ENCODE results near the gene ZNF718.
"Not testable (repeated sequence)": the region's sequence is repeated elsewhere in the genome, so short reads cannot be mapped to it uniquely, and the experiment has no call there.

DNA sequence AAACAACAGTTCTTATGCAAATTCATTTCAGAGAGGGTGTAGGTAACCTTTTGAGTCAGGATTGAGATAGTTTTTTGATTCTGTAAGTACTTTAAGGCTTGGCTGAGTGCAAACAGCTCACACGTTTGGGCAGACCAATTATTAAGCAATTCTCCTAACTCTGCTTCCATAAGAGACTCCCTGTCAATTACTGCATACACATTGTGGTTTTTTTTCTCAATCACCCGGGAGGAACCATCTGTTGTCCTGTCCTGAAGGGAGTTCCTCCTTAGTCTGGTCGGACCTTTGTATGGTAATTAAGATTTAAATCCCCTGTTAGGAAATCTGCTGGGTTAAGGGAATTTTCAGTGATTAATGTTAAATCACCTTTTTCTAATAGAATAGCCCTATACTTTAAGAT lies 70.9 kb downstream of the ZNF718 start:
- TF ChIP-seq, protein P1, sequence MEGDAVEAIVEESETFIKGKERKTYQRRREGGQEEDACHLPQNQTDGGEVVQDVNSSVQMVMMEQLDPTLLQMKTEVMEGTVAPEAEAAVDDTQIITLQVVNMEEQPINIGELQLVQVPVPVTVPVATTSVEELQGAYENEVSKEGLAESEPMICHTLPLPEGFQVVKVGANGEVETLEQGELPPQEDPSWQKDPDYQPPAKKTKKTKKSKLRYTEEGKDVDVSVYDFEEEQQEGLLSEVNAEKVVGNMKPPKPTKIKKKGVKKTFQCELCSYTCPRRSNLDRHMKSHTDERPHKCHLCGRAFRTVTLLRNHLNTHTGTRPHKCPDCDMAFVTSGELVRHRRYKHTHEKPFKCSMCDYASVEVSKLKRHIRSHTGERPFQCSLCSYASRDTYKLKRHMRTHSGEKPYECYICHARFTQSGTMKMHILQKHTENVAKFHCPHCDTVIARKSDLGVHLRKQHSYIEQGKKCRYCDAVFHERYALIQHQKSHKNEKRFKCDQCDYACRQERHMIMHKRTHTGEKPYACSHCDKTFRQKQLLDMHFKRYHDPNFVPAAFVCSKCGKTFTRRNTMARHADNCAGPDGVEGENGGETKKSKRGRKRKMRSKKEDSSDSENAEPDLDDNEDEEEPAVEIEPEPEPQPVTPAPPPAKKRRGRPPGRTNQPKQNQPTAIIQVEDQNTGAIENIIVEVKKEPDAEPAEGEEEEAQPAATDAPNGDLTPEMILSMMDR (CRISPR knock-in tag; IDR thresholded peaks at IDR 0.05): not testable (repeated sequence)
- TF ChIP-seq, protein P2, sequence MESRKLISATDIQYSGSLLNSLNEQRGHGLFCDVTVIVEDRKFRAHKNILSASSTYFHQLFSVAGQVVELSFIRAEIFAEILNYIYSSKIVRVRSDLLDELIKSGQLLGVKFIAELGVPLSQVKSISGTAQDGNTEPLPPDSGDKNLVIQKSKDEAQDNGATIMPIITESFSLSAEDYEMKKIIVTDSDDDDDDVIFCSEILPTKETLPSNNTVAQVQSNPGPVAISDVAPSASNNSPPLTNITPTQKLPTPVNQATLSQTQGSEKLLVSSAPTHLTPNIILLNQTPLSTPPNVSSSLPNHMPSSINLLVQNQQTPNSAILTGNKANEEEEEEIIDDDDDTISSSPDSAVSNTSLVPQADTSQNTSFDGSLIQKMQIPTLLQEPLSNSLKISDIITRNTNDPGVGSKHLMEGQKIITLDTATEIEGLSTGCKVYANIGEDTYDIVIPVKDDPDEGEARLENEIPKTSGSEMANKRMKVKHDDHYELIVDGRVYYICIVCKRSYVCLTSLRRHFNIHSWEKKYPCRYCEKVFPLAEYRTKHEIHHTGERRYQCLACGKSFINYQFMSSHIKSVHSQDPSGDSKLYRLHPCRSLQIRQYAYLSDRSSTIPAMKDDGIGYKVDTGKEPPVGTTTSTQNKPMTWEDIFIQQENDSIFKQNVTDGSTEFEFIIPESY (CRISPR knock-in tag; IDR thresholded peaks at IDR 0.05): not testable (repeated sequence)
- TF ChIP-seq, protein P3, sequence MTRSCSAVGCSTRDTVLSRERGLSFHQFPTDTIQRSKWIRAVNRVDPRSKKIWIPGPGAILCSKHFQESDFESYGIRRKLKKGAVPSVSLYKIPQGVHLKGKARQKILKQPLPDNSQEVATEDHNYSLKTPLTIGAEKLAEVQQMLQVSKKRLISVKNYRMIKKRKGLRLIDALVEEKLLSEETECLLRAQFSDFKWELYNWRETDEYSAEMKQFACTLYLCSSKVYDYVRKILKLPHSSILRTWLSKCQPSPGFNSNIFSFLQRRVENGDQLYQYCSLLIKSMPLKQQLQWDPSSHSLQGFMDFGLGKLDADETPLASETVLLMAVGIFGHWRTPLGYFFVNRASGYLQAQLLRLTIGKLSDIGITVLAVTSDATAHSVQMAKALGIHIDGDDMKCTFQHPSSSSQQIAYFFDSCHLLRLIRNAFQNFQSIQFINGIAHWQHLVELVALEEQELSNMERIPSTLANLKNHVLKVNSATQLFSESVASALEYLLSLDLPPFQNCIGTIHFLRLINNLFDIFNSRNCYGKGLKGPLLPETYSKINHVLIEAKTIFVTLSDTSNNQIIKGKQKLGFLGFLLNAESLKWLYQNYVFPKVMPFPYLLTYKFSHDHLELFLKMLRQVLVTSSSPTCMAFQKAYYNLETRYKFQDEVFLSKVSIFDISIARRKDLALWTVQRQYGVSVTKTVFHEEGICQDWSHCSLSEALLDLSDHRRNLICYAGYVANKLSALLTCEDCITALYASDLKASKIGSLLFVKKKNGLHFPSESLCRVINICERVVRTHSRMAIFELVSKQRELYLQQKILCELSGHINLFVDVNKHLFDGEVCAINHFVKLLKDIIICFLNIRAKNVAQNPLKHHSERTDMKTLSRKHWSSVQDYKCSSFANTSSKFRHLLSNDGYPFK (CRISPR knock-in tag; IDR thresholded peaks at IDR 0.05; ENCODE audit: borderline replicate concordance): not testable (repeated sequence)
- not testable (repeated sequence) for TF ChIP-seq SMYD3, NCOA1 (CRISPR knock-in tag; IDR thresholded peaks at IDR 0.05)
- TF ChIP-seq, protein P4, sequence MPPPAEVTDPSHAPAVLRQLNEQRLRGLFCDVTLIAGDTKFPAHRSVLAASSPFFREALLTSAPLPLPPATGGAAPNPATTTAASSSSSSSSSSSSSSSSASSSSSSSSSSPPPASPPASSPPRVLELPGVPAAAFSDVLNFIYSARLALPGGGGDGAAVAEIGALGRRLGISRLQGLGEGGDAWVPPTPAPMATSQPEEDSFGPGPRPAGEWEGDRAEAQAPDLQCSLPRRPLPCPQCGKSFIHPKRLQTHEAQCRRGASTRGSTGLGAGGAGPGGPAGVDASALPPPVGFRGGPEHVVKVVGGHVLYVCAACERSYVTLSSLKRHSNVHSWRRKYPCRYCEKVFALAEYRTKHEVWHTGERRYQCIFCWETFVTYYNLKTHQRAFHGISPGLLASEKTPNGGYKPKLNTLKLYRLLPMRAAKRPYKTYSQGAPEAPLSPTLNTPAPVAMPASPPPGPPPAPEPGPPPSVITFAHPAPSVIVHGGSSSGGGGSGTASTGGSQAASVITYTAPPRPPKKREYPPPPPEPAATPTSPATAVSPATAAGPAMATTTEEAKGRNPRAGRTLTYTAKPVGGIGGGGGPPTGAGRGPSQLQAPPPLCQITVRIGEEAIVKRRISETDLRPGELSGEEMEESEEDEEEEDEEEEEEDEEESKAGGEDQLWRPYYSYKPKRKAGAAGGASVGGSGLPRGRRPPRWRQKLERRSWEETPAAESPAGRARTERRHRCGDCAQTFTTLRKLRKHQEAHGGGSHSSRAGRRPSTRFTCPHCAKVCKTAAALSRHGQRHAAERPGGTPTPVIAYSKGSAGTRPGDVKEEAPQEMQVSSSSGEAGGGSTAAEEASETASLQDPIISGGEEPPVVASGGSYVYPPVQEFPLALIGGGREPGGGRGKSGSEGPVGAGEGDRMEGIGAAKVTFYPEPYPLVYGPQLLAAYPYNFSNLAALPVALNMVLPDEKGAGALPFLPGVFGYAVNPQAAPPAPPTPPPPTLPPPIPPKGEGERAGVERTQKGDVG (CRISPR knock-in tag; IDR thresholded peaks at IDR 0.05; ENCODE audit: borderline replicate concordance): not testable (repeated sequence)
